Activated T-cell treated with anti-CD3 and anti-CD28 coated beads, Interleukin-2, amount 50 U/mL, for 24 hours (primary cell): ENCODE results near the gene DRC3.

Experiments
- DNase-seq: peaks from one replicate; pipeline ENCODE4 v3.0.0-alpha.2; 2020
- H3K27ac Mint-ChIP-seq: 2 replicates; pipeline ENCODE4 v1.8.0; 2020; ENCODE audit warnings: mild to moderate bottlenecking, mixed read lengths
- H3K27me3 Mint-ChIP-seq: 2 replicates; pipeline ENCODE4 v1.8.0; 2020; ENCODE audit warnings: mixed read lengths
- H3K36me3 Mint-ChIP-seq: 2 replicates; pipeline ENCODE4 v1.8.0; 2020; ENCODE audit warnings: low read depth, mixed read lengths
- H3K4me1 Mint-ChIP-seq: 2 replicates; pipeline ENCODE4 v1.8.0; 2020; ENCODE audit warnings: low read depth, mixed read lengths
- H3K4me3 Mint-ChIP-seq: 2 replicates; pipeline ENCODE4 v1.8.0; 2020; ENCODE audit warnings: mild to moderate bottlenecking, moderate library complexity, mixed read lengths
- H3K9me3 Mint-ChIP-seq: 2 replicates; pipeline ENCODE4 v1.8.0; 2020; ENCODE audit warnings: mixed read lengths

Gene DRC3

GRCh38 chr17:18004884-18005305, 32.2 kb downstream of the DRC3 start:
- H3K4me3 Mint-ChIP-seq, result no peak overlapping the region
- H3K9me3 Mint-ChIP-seq, result no peaks in the 10 kb centered on the region
- H3K27me3 Mint-ChIP-seq, result no peaks in the 10 kb centered on the region
- peaks cover 27% of the 10 kb centered on the region for H3K36me3 Mint-ChIP-seq
- H3K27ac Mint-ChIP-seq, result no peak overlapping the region
- DNase-seq, result no peak
- H3K4me1 Mint-ChIP-seq, result no peaks in the 10 kb centered on the region

GRCh38 chr17:18005496-18005895, 32.8 kb downstream of the DRC3 start:
- DNase-seq, result no peak
- H3K9me3 Mint-ChIP-seq, result no peaks in the 10 kb centered on the region
- H3K36me3 Mint-ChIP-seq, result peaks cover 33% of the 10 kb centered on the region
- no peaks in the 10 kb centered on the region for H3K4me1 Mint-ChIP-seq
- H3K4me3 Mint-ChIP-seq, result no peak overlapping the region
- H3K27ac Mint-ChIP-seq, result peak overlapping the region; percentile 24
- H3K27me3 Mint-ChIP-seq, result no peaks in the 10 kb centered on the region

- H3K4me3 Mint-ChIP-seq, result no peak overlapping the region
- H3K27me3 Mint-ChIP-seq, result no peaks in the 10 kb centered on the region
- no peaks in the 10 kb centered on the region for H3K4me1 Mint-ChIP-seq
- peaks cover 43% of the 10 kb centered on the region for H3K36me3 Mint-ChIP-seq
- H3K9me3 Mint-ChIP-seq, result no peaks in the 10 kb centered on the region
- H3K27ac Mint-ChIP-seq, result peak overlapping the region; percentile 27
- no peak for DNase-seq
These were observed 34.0 kb downstream of the DRC3 start for GRCh38 chr17:18006495-18007239.

GRCh38 chr17:18008496-18009268, 36.0 kb downstream of the DRC3 start:
- Mint-ChIP-seq H3K27me3 (no peaks in the 10 kb centered on the region), H3K36me3 (peaks cover 61% of the 10 kb centered on the region), H3K27ac (no peak overlapping the region), H3K4me1 (no peaks in the 10 kb centered on the region), H3K9me3 (no peaks in the 10 kb centered on the region), H3K4me3 (no peak overlapping the region)
- DNase-seq, result no peak

GRCh38 chr17:18009609-18010420, 37.2 kb downstream of the DRC3 start:
- Mint-ChIP-seq H3K4me3 (no peak overlapping the region), H3K27me3 (no peaks in the 10 kb centered on the region), H3K27ac (no peak overlapping the region), H3K4me1 (no peaks in the 10 kb centered on the region), H3K9me3 (no peaks in the 10 kb centered on the region), H3K36me3 (peaks cover 69% of the 10 kb centered on the region)
- DNase-seq, result no peak

GRCh38 chr17:18011286-18011685, 38.6 kb downstream of the DRC3 start:
- DNase-seq, result no peak
- peaks cover 78% of the 10 kb centered on the region for H3K36me3 Mint-ChIP-seq
- no peak overlapping the region for H3K27ac Mint-ChIP-seq
- H3K9me3 Mint-ChIP-seq, result no peaks in the 10 kb centered on the region
- H3K27me3 Mint-ChIP-seq, result no peaks in the 10 kb centered on the region
- H3K4me3 Mint-ChIP-seq, result no peak overlapping the region
- H3K4me1 Mint-ChIP-seq, result no peaks in the 10 kb centered on the region

- Mint-ChIP-seq H3K4me1 (no peaks in the 10 kb centered on the region), H3K4me3 (no peak overlapping the region), H3K27me3 (no peaks in the 10 kb centered on the region), H3K27ac (no peak overlapping the region), H3K9me3 (no peaks in the 10 kb centered on the region), H3K36me3 (peaks cover 83% of the 10 kb centered on the region)
- no peak for DNase-seq
These were observed 41.3 kb downstream of the DRC3 start for GRCh38 chr17:18014006-18014405.

- peaks cover 82% of the 10 kb centered on the region for H3K36me3 Mint-ChIP-seq
- no peaks in the 10 kb centered on the region for H3K9me3 Mint-ChIP-seq
- no peak overlapping the region for H3K27ac Mint-ChIP-seq
- H3K4me1 Mint-ChIP-seq, result no peaks in the 10 kb centered on the region
- H3K27me3 Mint-ChIP-seq, result no peaks in the 10 kb centered on the region
- DNase-seq, result no peak
- H3K4me3 Mint-ChIP-seq, result no peak overlapping the region
These were observed 42.9 kb downstream of the DRC3 start for GRCh38 chr17:18015593-18015992.

GRCh38 chr17:18016426-18016825, 43.8 kb downstream of the DRC3 start:
- no peak overlapping the region for H3K4me3 Mint-ChIP-seq
- peaks cover 83% of the 10 kb centered on the region for H3K36me3 Mint-ChIP-seq
- H3K4me1 Mint-ChIP-seq, result no peaks in the 10 kb centered on the region
- no peaks in the 10 kb centered on the region for H3K27me3 Mint-ChIP-seq
- no peaks in the 10 kb centered on the region for H3K9me3 Mint-ChIP-seq
- no peak overlapping the region for H3K27ac Mint-ChIP-seq
- no peak for DNase-seq

GRCh38 chr17:18017958-18018357, 45.3 kb downstream of the DRC3 start:
- Mint-ChIP-seq H3K27ac (no peak overlapping the region), H3K9me3 (no peaks in the 10 kb centered on the region), H3K4me1 (no peaks in the 10 kb centered on the region)

GRCh38 chr17:18018411-18018921, 45.8 kb downstream of the DRC3 start:
- Mint-ChIP-seq H3K9me3 (no peaks in the 10 kb centered on the region), H3K27me3 (no peaks in the 10 kb centered on the region), H3K27ac (no peak overlapping the region), H3K36me3 (peaks cover 75% of the 10 kb centered on the region), H3K4me1 (no peaks in the 10 kb centered on the region), H3K4me3 (no peak overlapping the region)
- no peak for DNase-seq

More at GRCh38 chr17:18017958-18018357, 45.3 kb downstream of the DRC3 start:
- no peak overlapping the region for H3K4me3 Mint-ChIP-seq
- H3K36me3 Mint-ChIP-seq, result peaks cover 78% of the 10 kb centered on the region
- H3K27me3 Mint-ChIP-seq, result no peaks in the 10 kb centered on the region
- no peak for DNase-seq

GRCh38 chr17:18019838-18020154, 47.1 kb downstream of the DRC3 start:
- Mint-ChIP-seq H3K27me3 (no peaks in the 10 kb centered on the region), H3K27ac (no peak overlapping the region), H3K36me3 (peaks cover 78% of the 10 kb centered on the region)

GRCh38 chr17:18020971-18021370, 48.3 kb downstream of the DRC3 start:
- DNase-seq, result no peak
- Mint-ChIP-seq H3K27ac (no peak overlapping the region), H3K27me3 (no peaks in the 10 kb centered on the region), H3K4me3 (no peak overlapping the region), H3K36me3 (peaks cover 77% of the 10 kb centered on the region), H3K9me3 (no peaks in the 10 kb centered on the region), H3K4me1 (peaks cover 11% of the 10 kb centered on the region)

More at GRCh38 chr17:18019838-18020154, 47.1 kb downstream of the DRC3 start:
- Mint-ChIP-seq H3K9me3 (no peaks in the 10 kb centered on the region), H3K4me3 (no peak overlapping the region), H3K4me1 (no peaks in the 10 kb centered on the region)
- DNase-seq, result no peak

- Mint-ChIP-seq H3K4me3 (no peak overlapping the region), H3K36me3 (peaks cover 76% of the 10 kb centered on the region), H3K9me3 (no peaks in the 10 kb centered on the region), H3K4me1 (peaks cover 15% of the 10 kb centered on the region), H3K27ac (no peak overlapping the region), H3K27me3 (no peaks in the 10 kb centered on the region)
- no peak for DNase-seq
These were observed 48.7 kb downstream of the DRC3 start for GRCh38 chr17:18021372-18021771.
